CD4-positive, alpha-beta T cell treated with Interleukin-21 for 1 hour (primary cell): ENCODE results near the gene TJP3.
"Not testable (repeated sequence)": the region's sequence is repeated elsewhere in the genome, so short reads cannot be mapped to it uniquely, and the experiment has no call there.

Experiments used
- DNase-seq: peaks from one replicate; pipeline ENCODE4 v3.0.0-alpha.2; 2020

Gene TJP3, protein sequence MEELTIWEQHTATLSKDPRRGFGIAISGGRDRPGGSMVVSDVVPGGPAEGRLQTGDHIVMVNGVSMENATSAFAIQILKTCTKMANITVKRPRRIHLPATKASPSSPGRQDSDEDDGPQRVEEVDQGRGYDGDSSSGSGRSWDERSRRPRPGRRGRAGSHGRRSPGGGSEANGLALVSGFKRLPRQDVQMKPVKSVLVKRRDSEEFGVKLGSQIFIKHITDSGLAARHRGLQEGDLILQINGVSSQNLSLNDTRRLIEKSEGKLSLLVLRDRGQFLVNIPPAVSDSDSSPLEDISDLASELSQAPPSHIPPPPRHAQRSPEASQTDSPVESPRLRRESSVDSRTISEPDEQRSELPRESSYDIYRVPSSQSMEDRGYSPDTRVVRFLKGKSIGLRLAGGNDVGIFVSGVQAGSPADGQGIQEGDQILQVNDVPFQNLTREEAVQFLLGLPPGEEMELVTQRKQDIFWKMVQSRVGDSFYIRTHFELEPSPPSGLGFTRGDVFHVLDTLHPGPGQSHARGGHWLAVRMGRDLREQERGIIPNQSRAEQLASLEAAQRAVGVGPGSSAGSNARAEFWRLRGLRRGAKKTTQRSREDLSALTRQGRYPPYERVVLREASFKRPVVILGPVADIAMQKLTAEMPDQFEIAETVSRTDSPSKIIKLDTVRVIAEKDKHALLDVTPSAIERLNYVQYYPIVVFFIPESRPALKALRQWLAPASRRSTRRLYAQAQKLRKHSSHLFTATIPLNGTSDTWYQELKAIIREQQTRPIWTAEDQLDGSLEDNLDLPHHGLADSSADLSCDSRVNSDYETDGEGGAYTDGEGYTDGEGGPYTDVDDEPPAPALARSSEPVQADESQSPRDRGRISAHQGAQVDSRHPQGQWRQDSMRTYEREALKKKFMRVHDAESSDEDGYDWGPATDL

DNA sequence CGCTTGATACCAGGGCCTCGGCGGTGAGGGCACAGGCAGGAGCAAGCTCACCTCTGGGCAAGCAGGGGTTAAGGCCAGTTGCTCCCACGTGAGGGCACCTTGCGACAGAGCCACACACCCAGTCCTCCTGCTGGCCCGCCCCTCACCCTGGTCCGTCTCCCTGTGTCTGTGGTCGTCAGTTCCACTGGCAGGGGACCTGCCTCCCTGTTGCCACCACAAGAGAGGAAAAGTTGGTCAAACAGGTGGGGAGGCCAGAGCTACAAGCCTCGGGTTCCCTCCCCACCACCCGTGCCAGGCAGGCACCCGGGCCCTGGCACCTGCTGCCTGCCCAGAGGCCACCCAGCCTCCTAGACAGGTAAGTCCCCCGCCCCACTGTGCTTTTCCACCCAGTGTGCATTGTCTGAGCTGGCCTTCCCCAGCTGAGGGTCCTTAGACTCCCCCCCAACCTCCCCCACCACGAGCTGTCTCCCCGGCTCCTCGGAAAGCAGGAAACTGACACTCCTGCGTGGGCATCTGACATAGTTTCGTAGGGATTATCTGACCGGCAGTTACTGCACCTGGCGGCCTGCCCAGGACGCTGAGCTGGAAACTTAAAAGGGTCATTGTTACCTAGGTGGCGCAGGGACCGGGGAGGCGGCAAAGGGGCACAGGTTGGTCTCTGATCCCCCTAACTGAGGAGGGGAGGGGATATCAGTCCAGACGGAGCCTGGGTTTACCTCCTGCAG is at the start of gene TJP3:
Gene TJP3, plus strand, starts transcription at position 178 of the 725 bp plus-strand sequence. CDS start 20,049 bp downstream, outside the sequence.
- DNase-seq: no peak

DNA sequence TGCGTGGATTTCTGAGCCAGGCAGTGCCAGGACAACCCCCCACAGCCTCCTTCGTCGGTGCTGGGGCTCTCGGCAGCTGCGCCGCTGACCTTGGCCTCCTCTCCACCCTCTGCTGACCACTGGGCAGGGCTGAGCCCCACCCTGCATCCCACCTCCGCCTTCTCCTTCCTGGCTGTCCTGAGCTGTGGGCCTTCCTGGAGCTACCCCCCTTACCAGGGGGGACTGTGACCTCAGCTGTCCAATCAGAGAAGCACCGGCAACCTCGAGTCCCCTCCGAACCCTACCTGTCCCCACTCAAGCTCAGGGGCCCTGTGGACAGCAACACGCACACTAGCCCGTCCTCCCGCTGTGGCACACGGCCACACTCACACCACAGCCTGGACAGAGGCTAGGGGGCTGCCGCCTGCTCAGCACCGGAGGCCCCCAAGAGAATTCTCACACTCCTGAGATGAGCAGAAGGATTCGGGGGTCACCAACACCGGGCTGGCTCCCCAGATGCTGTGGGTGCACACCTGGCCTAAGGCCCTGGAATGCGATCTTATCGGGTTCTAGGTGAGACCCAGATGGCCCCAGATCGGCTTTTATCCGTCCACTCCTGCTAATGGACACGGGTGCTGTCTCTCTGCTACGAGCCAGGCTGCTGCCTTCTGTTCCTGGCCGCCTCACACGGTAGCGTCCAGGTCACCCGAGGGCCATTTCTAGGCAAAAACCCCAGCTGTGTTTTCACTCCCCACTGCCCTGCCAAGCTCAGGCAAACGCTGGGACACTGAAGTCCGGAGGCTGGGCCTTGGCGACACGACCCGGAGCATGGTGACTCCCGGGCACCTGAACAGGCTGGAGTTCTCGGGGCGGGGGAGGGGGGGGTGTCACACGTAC is 49.1 kb upstream of the TJP3 start:
- no peak for DNase-seq

DNA sequence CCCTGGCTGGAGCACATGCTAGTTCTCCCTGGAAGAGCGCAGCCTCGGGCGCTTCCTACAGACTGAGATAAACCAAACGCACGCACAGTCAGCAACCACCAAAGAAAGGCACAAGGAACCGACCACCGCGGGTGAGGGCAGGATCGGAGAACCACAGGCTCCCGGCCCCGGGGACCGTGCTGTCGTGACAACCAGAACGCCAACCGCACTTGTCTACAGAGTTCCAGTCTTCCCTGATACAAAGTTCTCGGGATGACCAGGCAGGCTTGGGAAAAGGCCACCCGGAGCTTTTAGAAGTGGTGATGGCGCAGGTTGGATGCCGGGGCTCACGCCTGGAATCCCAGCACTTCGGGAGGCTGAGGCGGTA is 48.5 kb upstream of the TJP3 start:
- DNase-seq: no peak

DNA sequence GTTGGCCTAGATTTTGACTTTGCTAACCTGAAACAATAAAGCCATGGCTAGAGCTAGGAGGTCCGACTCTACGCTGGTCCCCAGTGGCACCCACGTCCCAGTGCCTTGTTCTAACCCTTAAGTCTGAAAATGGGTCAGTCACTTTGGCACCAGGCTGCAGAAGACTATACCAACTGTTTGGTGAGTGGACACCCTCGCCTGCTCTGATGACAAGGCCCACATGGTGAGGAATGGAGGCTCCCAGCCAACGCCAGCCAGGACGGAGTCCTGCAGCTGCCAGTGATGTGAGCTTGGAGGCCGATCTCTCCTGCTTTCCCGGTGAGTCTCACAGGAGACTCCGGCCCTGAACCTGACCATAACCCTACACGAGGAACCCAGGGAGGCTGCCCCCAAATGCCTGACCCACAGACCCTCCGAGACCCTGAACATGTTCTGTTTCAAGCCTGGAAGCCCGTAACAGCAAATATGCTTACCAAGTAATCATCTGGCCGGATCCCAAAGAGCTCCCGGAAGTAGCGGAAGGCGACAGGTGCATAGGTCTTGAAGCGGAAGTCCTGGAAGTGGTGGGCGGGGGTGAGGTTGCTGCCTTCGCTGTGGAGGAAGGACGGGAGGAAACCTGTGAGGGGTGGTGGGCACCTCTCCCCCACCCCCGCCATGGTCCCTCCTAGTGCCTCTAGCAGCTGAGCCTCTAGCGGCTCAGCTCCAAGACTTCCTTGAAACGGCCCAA is 47.5 kb upstream of the TJP3 start:
- no peak for DNase-seq

DNA sequence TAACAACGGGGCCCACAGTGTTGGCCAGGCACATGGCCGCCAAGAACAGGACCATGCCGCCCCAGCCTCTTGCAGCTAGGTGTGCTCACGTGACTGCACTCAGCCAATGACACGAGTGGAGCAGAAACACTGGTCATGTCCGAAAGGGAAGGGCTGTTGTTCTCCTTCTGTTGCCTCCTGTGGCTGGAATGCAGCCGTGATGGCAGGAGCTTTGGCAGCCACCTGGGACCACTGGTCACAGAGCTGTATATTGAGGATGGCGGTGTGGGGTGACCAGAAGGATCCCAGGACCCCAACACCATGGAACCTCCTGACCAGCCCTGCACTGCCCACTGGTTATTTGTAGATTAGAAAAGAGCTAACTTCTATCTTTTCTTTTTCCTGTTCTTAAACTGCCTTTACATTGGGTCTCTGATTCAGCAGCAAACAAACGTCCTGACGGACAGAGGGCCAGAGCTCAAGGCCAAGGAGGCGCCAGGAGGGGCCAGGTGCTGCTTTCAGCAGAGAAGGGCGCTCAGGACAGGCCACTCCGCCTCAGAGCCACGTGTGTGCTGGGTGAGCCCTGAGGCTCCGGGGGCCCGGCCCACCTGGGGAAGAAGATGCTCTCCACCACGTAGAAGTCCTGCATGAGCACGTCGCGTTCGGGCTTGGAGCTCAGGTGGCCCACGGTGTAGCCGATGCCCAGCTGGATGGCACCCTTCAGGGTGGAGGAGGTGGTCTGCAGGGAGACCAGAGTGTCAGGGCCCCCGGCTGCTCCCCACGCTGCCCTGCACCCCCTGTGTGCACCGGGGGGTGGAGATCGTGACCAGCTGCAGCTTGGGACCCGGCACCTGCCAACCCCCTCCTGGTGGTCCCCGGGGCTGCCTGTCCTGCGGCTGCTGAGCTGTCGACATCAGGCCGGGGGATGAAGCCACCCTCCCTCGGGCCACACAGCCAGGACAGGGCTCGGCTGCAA is 46.6 kb upstream of the TJP3 start:
- DNase-seq: no peak

DNA sequence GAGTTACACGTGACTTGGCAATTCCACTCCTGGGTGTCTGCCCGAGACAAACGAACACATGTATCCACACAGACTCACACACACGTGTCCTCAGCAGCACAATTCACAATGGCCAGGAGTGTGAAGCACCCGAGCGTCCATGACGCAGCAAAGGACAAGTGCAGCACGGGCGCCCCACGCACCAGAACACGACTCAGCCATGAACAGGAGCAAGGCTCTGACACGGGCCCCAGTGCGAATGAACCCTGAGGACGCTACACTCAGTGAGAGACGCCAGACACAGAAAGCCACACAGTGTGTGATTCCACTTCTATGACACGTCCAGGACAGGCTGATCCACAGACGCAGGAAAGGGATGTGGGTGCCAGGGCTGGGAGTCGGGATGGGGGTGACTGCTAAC is 44.3 kb upstream of the TJP3 start:
- no peak for DNase-seq

DNA sequence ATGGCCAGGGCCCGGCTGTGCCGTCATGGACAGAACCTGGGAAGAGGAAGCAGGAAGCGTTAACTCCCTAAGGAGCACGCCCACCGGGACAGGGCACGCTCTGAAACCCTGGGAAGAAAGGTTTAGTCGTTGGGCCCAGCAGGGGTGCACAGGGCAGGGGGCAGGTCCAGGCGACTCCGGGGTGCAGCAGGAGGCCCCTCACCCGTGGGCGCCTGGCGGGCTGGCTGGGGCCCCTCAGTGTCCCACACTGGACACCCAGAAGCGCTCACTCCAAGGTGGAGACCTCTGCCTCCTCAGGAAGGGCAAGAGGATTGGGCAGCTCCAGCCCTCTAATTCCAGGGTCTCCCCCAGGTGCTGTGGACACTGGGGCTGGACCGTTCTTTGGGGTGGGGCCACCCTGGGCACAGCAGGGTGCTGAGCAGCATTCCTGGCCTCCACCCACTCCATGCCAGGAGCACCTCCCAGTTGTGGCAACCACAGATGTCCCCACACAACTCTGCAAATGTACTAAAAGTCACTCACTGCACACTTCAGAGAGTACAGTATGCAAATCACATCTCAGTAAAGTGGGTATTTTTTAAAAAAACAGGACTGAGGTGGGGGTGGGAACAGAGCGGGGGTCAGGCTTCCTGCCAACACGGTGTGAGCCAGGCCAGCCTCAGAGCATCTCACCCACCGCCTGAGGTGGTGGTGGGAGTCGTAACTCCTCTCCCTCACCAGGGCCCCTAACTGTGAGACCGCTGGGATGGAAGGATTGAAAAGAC is 43.1 kb upstream of the TJP3 start:
- DNase-seq: no peak

DNA sequence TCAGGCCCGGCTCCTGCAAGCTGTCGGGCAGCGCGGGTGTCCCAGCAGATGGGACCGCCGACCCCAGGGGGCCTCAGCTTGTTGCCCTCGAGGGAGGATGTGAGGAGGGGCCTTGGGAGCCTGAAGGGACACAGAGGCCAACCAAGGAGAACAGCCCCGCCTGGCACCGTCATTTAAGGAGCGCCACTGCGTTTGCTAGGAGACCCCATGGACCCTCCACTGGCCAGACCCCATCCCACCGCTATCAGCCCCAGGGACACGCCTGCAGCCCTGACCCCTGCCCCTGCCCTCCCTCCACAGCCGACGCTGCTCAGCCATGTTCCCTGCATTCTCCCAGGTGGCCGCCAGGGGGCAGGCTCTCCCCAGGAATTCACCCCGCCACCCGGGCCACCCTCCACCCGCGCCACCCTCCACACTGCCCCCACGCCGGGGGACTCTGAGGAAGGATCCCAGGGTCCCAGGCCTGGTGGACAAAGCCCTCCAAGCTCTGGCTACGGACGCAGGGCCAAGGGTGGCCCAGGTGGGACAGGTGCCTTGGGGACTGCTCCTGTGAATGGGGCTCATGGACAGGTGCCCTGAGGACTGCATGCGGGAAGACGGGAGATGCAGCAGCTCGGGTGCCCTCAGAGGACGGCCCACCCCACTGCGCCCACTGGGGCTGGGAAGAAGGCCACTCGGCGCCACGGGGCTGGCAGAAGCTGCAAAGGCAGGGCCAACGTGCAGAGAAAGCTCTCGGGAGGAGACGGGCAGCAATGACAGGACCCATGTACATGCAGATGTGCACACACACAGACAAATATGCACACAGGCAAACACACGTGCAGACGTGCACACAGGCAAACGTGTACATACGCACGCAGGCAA is 42.3 kb upstream of the TJP3 start:
- DNase-seq: peak; percentile 75

DNA sequence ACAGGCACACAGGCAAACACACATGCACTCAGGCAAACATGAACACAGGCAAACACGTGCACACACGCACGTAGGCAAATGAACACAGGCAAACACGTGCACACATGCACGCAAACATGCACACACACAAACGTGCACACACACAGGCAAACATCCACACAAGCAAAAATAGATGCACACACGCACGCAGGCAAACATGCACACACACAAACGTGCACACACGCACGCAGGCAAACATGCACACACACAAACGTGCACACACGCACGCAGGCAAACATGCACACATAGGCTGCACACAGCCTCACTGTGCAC is 41.7 kb upstream of the TJP3 start:
- DNase-seq: not testable (repeated sequence)

DNA sequence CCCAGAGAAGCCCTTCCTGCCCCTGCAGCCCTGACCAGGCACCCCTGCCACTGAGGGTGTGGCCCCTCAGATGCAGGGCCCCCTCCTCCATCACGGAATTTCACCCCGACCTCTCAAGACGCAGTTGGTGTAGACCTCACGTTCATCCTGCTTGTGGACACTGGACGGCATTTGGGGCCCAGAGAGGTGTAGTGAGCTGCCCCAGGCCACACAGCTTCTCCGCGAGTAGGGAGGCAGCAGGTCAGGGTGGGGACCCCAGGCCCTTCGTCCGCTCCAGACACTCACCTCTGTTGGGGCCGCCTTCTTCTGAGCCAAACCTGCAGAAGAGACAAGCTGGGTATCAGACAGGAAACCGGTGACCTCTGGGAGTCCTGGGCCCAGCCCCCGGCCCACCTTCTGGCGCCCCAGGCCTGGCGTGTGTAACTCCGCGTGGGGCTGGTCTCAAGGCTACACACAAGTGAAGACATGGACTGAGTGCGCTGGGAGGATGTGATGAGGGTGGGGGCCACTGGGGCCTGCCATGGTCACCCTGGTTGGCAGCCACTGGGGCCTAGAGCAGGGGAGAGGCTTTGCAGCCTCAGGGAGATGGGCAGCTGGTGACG is 41.0 kb upstream of the TJP3 start:
- DNase-seq: no peak

DNA sequence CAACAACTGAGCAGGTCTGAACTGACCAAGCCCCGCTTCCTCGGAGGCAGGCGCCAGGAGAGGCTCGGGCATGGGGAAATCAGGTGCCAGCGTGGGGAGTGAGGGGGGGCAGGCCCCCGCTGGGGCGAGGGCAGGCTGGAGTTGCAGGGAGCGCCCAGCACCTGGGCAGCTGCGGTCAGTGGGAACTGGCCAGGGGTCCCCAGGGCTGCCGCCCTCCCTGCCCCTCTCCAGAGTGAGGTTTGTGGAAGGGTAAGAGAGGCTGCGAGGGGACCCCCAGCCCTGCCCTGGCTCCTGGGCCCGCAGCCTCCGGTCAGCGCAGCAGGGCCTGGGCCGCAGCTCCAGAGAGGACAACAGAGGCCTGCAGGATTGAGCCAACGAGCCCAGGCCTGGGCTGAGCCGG is 40.4 kb upstream of the TJP3 start:
- no peak for DNase-seq

DNA sequence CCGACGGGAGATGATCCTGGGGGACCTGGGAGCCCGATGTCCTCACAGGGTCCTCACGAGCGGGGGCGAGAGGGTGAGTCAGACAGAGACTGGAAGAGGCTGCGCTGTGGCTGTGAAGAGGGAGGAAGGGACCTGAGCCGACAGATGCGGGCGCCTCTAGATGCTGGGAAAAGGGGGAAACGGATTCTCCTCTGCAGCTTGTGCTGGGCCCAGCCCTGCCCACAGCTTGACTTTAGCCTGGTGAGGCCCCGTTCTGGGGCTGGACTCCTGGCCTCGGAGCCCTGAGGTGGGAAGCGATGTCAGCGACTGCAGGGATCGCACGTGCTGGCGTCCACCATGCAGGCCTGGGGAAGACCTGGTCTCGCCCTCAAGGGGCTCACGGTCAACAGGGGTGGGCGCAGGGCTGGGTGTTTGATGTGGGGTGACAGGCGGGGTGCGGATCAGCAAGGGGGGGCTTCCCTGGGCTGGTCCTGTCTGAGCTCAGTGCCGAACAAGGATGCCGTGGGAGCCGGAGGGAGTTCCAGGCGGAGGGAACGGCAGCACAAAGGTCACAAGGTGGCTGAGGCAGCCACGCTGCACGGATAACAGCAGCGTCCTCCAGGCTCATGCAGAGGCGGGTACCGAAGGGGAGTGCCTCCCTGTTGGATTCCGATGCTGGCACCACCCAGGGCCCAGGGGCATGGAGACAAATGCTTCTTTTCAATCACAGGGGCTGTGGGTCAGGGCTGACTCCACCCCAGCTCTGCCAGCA is 39.7 kb upstream of the TJP3 start:
- no peak for DNase-seq

DNA sequence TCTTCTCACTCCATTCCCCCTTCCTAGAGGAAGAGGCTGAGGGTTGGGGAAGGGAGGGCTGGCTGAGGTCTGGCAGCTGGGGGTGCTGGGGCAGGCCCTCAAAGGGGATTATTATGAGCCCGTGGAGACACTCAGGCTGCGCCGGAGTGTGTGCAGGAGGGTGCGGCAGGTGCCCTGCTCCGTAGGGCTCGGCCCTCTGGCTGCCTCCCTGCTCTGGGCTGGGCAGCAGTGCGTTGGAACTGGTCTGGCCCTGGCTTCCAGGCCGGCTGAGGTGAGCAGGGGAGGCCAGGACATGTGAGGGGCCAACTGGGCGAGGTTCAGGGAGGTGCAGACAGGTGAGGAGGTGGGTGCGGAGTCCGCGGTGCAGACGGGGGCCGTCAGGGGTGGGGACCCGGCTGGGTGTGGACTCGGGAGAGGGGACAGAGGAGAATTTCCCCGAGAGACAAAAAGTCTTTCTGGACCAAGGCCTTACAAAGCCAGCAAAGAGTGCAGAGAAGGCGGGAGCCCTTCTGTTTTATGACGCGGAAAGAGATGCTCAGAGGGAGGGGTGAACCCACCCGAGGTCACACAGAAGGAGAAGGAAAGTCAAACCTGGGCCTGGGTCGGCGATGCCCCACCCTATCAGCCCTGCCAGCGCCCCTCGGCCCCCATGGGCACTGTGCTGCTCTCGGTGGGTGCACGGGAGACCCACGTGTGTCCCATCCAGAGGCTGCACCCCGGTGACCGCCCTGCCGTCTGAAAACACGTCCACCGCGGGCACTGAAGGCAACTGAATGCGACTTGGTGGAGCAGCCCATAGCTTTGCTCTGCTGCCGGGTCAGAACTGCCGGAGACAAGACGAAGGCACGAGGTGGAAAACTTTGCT is 38.9 kb upstream of the TJP3 start:
- no peak for DNase-seq

DNA sequence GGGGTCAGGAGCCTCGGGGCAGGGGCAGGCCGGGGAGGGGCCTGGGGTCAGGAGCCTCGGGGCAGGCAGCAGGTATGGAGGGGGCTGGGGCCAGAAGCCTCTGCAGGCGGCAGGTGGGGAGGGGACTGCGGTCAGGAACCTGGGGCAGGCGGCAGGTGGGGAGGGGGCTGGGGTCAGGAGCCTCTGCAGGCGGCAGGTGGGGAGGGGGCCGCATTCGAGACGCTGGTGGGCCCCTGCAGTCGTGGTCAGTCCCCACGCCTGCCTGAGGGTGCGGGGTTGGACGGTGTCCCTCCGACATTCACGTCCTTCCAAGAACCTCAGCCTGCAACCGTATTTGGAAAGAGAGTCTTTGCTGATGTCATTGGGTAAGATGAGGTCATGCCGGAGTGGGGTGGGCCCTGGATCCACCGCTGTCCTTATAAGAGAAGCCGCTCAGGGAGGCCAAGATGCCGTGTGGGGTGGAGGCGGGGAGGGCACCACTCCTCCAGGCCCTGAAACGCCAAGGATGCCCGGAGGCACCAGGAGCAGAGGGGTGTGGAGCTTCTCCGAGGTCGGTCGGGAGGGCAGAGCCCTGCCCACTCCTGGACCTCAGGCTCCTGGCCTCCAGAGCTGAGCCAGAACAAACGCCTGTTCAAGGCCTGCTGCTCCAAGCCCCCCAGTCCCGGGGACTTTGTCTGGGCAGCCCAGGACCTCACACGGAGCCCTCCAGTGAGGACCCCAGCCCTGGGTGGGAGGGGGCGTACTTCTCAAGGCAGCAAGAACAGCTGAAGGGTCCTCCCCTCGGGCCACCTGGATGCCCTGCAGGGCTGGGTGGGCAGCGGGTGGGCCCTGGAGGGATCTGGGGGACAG is 38.0 kb upstream of the TJP3 start:
- no peak for DNase-seq
